ENCODE measurements around the gene RACK1.

The RACK1 gene

DNA sequence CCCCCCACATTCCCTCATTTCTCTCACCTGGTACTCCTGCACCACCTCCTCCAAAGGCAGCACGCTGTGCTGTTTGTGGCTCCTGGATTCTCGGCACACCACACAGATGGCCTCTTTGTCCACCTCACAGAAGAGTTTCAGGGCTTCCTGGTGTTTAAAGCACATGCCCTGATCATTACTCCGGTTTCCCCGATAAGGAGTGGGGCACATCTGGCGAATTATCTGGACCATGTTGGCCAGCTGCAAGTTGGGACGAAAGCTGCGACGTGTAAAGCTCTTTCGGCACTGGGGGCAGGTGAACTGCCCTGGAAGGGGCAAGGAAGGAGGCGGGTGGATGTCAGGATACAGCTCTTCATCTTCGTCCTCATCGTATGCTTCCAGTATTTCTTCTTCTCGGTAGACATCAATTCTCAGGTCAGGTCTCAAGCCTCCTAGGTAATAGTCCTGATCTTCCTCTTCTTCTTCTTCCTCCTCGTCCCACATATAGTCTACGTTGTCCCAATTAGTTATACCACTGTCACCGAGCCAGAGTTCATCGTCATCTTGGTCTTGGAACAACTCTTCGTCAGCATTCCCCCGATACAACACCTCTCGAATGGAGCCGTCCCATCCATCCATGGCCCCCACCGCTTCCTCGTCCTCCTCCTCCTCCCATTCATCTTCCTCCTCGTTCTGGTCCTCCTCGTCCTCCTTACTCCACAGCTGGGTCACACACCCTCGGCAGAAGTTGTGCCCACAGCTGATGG lies 16.4 kb upstream of the RACK1 start:
- DNase-seq (ENCODE audit: low read depth in 2 of 2), result no peak

DNA sequence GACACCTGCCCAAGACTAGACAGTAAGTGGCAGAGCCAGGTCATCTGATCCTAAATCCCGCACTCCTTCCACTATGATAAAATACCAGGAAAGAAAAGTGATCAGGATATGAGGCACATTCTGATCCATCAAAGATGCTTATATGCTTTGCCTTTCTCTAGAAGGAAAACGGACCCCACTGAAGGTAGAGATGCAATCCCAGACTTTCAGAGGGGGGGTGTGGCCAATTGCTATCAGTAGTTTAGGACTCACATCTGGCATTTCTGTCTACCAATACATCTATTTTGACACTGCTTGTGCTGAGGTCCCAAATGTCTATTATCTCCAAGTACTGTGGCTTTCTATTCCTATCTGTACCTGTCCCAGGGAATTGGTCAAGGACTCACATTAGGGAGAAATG lies 15.6 kb upstream of the RACK1 start:
- no peak for DNase-seq (ENCODE audit: low read depth in 2 of 2)

DNA sequence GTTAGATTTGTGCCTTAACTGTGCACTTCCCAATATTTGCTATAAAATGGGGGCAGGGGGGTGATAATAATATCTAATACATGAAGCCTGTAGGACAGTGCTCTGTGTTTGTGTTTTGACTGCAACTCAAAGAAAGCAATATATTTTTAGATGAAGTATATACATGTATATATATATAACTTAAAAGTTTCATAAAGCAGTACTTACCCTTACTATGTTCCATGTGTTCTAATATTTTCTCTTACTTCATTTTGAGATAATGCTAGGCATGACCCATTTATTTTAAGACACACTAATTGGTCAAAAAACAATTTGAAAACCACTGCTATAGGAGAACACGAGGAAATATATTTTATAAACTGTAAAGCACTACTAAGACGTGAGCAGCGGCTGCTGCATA lies 14.9 kb upstream of the RACK1 start:
- DNase-seq (ENCODE audit: low read depth in 2 of 2), result no peak

DNA sequence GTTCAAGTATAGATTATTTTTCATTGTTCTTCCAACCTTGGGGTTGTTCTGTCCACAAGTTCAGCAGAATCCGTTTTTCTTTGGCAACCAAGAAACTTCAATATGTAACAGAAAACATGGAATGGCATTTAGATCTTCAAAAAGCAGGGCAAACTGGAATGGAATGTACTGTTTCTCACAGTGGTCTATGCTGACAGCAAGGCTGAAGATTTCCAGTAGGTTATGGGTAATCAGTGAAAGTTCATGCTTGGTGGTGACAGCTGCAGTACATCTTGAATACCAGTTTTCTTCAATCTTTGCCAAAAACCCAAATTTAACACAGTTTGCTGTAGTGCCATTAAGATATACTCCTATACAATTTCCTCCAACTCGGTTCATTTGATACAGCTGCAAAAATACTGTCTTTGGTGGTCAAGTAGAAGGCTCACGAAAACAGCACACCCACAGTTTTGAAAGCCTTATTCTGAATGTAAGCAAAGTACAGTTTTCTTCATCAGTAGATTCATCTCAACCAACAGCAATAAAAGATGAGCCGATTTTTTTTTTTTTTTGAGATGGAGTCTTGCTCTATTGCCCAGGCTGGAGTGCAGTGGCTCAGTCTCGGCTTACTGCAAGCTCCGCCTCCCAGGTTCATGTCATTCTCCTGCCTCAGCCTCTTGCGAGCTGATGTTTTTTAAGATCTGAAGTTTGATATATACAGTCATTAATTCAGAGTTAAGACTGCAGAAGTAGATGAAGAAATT lies 12.3 kb upstream of the RACK1 start:
- DNase-seq (ENCODE audit: low read depth in 2 of 2), result no peak

DNA sequence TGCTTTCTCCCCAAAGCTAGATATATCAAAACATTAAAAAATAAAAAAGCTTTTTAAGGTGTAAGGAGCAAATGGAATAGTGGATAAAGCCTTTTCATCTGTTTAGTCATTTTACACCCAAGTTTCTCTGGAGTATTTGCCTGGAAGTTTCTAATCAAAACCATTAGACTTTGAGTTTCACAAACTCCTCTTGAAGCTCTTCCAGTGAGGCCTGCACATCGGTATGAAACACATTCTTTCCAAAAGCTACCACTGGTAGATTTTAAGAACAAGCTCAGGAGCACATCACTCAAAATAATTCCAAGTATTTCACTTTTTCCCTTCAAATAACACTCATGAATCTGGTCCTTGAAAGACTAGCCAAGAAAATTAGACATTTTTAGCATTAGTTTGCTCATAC lies 11.6 kb upstream of the RACK1 start:
- no peak for DNase-seq (ENCODE audit: low read depth in 2 of 2)

DNA sequence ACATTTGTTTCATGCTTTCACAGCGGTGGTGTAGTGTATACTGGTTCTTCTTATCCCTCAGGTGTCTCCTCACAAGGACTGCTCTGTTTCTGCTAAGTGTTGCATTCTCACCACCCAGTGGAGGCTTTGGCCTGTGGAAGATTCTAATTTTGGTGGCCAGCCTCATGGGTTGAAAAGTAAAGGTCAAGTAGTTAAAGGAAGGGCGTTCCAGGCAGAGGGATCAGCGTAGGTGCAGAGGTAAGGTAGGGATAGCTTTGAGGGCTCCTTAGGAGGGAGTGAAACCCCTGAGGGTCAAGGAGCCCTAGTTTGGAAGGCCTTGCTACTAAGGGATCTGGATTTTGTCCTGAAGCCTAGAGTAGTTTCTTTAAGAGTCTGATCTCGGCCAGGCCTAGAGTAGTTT lies 4.6 kb upstream of the RACK1 start:
- DNase-seq (ENCODE audit: low read depth in 2 of 2), result no peak

DNA sequence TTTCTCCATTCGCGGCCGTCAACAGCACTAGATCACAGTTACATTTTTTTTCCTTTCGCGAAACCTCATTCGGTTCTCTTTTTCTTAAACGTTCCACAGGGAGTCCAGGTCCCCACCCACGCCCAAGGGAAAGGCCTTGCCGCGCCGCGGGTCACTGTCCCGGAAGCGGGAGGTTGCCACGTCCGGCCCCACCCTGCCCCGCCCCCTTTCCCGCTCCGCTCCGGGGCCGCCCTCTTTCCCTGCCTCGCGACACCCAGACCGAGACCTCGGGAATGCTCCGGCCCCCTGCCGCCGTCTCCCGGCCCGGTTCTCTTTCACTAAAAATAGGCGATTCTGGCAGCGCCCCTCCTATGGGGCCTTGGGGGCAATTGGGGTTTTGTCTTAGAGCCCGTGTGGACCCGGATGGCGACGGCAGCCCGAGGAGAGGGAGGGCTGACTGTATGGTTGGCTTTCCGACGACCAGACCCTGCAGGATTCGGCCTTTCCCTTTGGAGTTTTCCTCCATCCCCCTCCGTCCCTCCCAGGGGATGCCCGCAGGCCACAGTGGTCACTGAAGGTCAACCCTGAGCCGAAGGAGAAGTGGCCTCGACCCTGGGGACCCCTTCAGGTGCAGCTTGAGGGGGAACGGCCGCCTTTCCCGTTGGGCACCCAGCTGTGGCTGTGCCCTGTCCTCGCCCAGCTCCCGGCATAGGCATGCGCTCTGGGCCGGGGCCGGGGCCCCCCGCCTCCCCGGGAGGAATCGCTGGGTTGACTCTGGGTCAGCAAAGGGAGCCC lies 2.8 kb upstream of the RACK1 start:
- peak; percentile 75 to 85 for DNase-seq (ENCODE audit: low read depth in 2 of 2)

DNA sequence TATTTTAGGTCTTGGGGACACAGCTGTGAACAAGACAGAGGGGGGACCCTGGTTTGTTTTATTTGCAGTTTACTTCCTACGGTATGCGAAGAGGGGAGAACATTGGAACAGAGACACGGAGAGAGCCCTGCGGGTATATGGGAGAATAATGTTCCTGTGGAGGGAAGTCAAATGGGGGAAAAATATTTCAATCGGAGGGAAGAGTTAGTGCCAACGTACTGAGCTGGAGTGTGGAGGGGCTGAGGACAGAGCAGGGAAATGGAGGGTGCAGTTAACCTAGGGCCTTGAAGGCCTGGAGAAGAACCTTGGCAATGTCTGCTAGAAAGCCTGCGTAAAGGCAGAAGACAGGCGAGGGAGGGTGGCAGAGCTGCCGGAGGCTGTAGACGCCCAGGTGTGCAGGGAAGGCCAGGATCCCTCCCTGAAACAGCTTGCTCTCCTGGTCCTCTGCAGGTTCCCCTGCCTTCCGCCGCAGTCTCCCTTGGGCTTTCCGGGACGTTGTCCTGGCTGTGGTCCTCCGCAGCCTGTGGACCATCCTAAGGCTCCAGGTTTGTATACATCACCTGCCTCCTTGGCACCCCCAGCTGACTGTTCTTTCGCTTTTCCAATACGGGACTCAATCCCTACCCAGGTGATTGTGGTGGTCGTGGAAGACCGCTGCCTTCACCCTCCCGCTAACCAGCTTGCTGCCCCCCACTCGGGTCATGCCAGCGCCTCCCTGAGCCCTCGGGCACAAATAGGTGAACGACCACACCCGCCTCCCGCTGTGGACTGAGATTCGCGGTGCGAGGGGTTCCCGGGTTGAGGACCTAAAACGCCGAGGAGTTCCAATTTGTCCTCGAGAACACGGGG lies 1.9 kb upstream of the RACK1 start:
- no peak for DNase-seq (ENCODE audit: low read depth in 2 of 2)

DNA sequence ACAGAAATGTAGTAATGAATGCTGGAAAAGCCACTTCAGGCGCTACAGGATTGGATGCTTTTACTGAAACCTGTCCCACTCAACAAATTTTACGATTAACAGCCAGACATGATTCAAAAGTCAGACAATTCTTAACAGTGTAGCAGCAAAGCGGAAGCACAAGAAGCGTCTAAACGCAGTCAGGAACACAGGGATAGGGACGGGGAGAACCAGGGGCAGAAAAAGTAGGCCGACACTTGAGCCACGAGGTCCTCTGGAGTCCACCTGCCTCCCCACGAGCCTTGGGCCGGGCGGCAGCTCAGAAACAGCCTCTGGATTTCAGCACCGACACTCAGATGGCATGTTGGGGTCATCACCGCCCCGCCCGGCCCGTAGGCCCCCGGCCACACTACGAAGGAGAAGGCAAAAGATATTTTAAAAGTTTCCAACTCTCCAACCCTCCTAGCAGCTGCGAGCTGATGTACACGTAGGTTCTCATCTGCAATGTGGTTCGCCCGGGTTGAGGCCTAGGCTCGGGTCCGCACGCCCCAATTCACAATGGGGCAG lies 615 bp downstream of the RACK1 start:
- no peak for DNase-seq (ENCODE audit: low read depth in 2 of 2)

DNA sequence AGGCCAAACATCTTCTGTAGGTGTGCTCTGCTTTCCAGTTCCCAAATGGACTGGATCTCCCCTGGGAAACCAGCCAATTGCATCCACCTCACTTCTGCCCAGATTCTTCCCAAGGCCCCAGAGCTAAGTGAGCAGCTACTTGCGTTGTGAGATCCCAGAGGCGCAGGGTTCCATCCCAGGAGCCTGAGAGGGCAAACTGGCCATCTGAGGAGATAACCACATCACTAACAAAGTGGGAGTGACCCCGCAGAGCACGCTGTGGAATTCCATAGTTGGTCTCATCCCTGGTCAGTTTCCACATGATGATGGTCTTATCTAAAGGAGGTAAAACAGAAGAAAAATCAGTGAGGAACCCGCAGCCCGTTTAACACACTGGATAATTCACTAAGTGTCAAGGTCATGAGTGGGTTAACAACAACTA lies 1.7 kb downstream of the RACK1 start:
- DNase-seq (ENCODE audit: low read depth in 2 of 2), result no peak

DNA sequence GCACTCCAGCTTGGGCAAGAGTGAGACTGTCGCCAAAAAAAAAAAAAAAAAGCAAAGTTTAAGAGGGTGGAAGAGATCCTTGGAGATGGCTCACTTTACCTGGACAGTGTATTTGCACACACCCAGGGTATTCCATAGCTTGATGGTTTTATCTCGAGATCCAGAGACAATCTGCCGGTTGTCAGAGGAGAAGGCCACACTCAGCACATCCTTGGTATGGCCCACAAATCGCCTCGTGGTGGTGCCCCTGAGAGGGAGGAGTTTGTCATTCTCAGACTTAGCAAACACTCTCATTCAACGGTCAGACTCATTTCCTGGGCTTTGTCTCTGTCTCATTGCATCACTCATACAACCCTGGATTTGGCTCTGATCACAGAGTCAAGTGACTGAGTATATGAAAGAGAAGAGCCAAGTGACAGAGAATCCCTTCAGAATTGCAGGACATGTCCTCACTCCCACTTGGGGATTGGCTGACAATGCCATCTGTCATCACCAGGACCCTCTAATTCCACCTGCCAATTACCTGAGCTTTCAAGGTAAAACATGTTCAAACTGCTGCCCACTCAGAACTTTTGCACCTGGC lies 2.2 kb downstream of the RACK1 start:
- no peak for DNase-seq (ENCODE audit: low read depth in 2 of 2)

DNA sequence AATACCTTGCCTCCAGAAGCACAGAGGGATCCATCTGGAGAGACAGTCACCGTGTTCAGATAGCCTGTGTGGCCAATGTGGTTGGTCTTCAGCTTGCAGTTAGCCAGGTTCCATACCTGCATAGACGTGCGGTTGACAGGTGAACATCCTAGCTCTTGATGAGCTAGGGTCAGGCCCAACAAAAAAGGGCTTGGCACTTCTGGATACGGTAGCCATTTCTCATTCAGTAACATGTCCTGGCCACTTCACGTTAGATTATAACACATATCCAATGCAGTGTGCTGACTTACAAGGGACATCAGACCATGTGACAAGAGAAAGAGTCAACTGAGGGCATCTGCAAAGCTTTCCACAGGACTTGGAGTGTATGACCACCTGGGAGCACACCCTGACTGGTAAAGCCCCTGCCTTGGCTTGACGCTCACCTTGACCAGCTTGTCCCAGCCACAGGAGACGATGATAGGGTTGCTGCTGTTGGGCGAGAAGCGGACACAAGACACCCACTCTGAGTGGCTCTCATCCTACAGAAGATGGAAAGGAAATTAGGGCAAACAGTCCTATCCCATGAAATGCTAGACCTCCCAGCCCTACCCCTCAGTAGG lies 4.5 kb downstream of the RACK1 start:
- DNase-seq (ENCODE audit: low read depth in 2 of 2), result no peak

DNA sequence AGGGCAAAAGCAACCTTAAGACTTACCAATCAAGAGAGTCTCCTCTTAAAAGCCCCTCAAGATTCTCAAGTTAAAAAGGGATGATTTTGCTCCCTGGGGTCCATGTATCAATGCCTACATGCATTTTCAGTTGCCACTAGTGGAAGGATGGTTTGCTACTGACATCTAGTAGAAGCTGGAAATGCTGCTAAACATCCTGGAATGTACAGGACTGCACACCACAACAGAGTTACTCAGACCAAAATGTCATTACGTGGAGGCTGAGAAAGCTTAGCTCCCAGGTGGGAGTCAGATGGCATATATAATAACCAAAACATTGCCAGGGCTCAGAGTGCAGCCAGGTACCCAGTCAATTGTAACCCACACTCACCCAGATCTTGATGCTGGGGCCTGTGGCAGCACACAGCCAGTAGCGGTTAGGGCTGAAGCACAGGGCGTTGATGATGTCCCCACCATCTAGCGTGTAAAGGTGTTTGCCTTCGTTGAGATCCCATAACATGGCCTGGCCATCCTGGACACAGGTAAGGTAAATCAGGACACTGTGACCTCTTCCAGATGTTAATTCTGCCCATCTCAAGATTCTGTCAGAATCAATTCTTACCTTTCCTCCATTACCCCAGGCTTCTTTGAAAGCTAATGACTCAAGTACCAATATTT lies 5.8 kb downstream of the RACK1 start:
- no peak for DNase-seq (ENCODE audit: low read depth in 2 of 2)

DNA sequence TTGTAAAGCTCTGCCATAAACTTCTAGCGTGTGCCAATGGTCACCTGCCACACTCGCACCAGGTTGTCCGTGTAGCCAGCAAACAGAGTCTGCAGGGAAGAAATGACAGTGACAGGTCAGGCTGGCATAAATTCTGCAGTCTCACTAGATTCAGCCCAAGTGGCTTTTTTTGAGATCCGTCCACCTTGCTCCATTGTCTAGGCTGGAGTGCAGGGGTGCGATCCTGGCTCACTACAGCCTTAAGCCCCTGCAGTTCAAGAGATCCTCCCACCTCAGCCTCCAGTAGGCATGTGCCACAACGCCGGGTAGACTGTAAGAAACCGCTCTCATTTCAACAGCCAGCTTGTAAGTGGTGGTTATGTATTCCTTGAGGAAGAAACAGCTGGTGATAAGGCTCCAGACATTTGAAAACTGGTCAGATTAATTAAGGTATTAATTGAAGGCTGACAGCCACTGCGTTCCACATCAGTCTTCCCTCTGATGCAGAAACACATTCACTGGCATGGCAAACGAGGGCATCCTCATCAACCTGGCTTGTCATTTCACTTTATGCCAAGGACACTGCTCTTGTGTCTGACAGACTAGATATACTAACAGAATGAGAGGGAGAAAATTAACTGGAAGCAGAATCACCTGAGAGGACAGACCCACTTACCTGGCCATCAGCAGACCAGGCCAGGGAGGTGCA lies 6.6 kb downstream of the RACK1 start:
- DNase-seq (ENCODE audit: low read depth in 2 of 2), result no peak

DNA sequence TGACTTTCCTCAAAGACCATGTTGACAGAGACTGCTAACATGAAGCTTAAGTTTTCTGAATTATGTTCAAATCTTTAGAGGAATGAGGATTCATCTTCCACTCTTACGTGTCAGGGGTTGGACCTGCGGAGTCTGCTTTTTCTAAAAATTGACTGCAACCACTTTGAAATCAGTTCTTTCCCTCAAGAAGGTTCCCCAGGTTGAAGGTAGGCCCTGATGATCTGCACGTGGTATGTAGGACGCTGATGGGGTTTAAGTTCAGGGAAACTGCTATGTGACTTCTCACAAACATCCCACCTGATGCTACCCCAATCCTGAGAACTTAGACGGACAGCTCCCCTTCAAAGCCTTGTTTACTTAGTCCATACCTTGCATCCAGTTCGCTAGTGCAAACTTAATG lies 7.2 kb downstream of the RACK1 start:
- no peak for DNase-seq (ENCODE audit: low read depth in 2 of 2)

DNA sequence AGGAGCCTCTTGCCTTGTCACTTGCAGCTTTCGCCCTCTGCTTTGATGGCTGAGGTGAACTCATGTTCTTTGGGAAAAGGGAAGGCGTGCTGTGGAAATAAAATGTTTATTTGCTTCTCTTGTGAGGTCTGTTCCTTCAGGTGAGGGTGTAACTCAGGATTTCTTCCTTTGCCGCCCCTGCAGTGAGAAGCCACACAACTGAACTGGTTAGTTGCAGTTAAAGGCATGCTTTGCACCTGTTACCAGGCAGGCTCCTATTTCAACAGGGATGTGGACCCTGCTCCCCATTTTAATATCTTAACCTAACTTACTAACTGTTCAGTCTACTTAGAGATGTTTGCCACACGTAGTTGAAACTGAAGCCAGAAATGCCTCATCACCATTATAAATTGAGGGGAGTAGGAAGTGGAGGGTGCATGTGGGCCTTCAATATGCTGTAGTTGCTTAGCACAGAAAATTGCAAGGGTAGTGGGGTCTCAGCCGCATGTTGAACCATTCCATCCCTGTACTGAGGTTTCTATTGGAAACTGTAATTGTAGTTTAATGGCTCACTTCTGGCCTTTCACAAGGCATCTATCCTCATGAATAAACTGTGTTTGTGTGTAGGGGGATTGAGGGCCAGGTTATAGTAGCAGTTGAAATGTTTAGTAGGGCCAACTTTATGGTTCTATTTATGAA lies 7.9 kb downstream of the RACK1 start:
- no peak for DNase-seq (ENCODE audit: low read depth in 2 of 2)

DNA sequence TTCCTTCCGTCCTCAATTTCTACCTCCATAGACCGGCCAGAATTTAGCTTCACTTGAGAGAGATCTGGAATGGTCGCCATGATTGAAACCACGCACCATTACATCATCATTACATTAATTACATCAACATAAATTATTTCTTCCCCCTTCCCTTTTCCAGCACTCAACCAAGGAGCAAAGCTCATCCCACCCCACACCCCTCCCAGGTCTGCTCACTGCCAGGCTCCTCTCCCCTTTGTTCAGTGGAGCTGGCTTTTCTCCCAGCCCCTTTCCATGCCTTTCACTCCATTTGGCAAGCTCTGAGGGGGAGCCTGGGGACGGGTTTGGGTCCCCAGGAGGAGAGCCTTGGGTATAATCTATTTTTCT lies 8.4 kb downstream of the RACK1 start:
- no peak for DNase-seq (ENCODE audit: low read depth in 2 of 2)

DNA sequence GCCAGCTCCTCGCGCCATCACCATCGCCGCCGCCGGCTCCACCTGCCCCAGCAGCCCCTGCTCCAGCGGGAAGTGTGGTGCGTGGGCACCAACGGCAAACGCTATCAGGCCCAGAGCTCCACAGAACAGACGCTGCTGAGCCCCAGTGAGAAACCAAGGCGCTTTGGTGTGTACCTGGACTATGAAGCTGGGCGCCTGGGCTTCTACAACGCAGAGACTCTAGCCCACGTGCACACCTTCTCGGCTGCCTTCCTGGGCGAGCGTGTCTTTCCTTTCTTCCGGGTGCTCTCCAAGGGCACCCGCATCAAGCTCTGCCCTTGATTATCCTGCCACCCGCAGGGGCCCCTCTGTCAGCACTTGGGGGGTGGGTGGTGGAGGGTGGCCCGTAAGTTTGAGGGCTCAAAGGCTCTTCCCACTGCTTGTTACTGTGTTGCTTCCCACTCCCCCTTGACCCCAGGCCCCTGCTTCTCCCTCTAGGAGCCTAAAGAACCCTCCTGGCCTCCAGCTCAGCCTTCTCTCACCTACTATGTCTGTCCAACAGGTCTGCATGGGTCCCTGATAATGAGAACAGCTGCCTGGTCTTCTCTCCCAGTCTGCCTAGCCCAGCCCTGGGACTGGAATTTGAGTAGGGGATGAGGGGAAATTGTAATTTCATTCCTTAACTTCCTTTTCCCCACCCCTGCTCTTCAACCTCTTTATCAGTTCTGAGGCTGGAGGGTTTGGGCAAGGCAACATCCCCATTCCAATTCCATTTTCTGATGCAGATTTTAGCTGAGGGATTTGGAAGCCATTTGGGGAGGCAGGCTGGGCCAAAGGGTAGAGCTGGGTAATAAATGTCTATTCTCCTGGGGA lies 9.0 kb downstream of the RACK1 start:
- no peak for DNase-seq (ENCODE audit: low read depth in 2 of 2)
